ENCODE data around the gene TAF4. TPM values are rescaled to one million over a fixed set of nuclear protein-coding genes. Genes with fewer than 3 reads are reported as not detected.

TAF4 gene
- total RNA-seq, 1 experiment from 2014 or later: 94.9 TPM

- no peak overlapping the region for H3K27ac Mint-ChIP-seq (ENCODE audit: unreplicated experiment)
- H3K27me3 ChIP-seq (replicated peaks; ENCODE audit: control insufficient read depth, insufficient read depth, low read length): no peaks in the 10 kb centered on the region
- H3K36me3 Mint-ChIP-seq (ENCODE audit: insufficient read depth, unreplicated experiment): peaks cover 62% of the 10 kb centered on the region
- peaks cover 4% of the 10 kb centered on the region; the same call in 1 of the 2 replicates for H3K36me3 ChIP-seq (ENCODE audit: control insufficient read depth, insufficient read depth, low read length)
- intact Hi-C loops (cut with micrococcal nuclease; ENCODE audit: unreplicated experiment): no loop called here
- DNase-seq: no peak
- no peaks in the 10 kb centered on the region for H3K4me1 Mint-ChIP-seq (ENCODE audit: low read depth, unreplicated experiment)
- no peak overlapping the region for H3K4me3 ChIP-seq (ENCODE audit: low read depth, low read length)
- ChIA-PET POLR2A (no interaction called here), CTCF (no interaction called here)
- no peaks in the 10 kb centered on the region for H3K9me3 Mint-ChIP-seq (ENCODE audit: unreplicated experiment)
- no peaks in the 10 kb centered on the region for H3K9me3 ChIP-seq
- no peak for TF ChIP-seq CTCF (IDR thresholded peaks at IDR 0.05; ENCODE audit: insufficient read depth in 1 of 2, low read depth in 1 of 2, low read length in 1 of 2, severe bottlenecking in 1 of 2, unreplicated experiment in 1 of 2)
- no peaks in the 10 kb centered on the region for H3K27me3 Mint-ChIP-seq (ENCODE audit: insufficient read depth, unreplicated experiment)
- no TSS peak for BruUV-seq (replicated peaks)
- no peak overlapping the region for H3K4me3 Mint-ChIP-seq (ENCODE audit: unreplicated experiment)
- H3K4me1 ChIP-seq: no peaks in the 10 kb centered on the region
These were observed 85.7 kb downstream of the TAF4 start for GRCh38 chr20:61979701-61980635.

GRCh38 chr20:61979090-61979489 is 86.6 kb downstream of the TAF4 start:
- no peaks in the 10 kb centered on the region for H3K4me1 ChIP-seq
- no peak for DNase-seq
- intact Hi-C loops (cut with micrococcal nuclease; ENCODE audit: unreplicated experiment): no loop called here
- H3K9me3 Mint-ChIP-seq (ENCODE audit: unreplicated experiment): no peaks in the 10 kb centered on the region
- no TSS peak for BruUV-seq (replicated peaks)
- H3K4me1 Mint-ChIP-seq (ENCODE audit: low read depth, unreplicated experiment): no peaks in the 10 kb centered on the region
- H3K27me3 ChIP-seq (replicated peaks; ENCODE audit: control insufficient read depth, insufficient read depth, low read length): no peaks in the 10 kb centered on the region
- H3K4me3 Mint-ChIP-seq (ENCODE audit: unreplicated experiment): no peak overlapping the region
- TF ChIP-seq CTCF (IDR thresholded peaks at IDR 0.05; ENCODE audit: insufficient read depth in 1 of 2, low read depth in 1 of 2, low read length in 1 of 2, severe bottlenecking in 1 of 2, unreplicated experiment in 1 of 2): no peak
- no peaks in the 10 kb centered on the region for H3K9me3 ChIP-seq
- ChIA-PET POLR2A (no interaction called here), CTCF (no interaction called here)
- H3K27ac Mint-ChIP-seq (ENCODE audit: unreplicated experiment): no peak overlapping the region
- no peaks in the 10 kb centered on the region for H3K27me3 Mint-ChIP-seq (ENCODE audit: insufficient read depth, unreplicated experiment)
- peaks cover 5% of the 10 kb centered on the region; the same call in 1 of the 2 replicates for H3K36me3 ChIP-seq (ENCODE audit: control insufficient read depth, insufficient read depth, low read length)
- H3K36me3 Mint-ChIP-seq (ENCODE audit: insufficient read depth, unreplicated experiment): peaks cover 61% of the 10 kb centered on the region
- H3K4me3 ChIP-seq (ENCODE audit: low read depth, low read length): no peak overlapping the region

GRCh38 chr20:61978491-61978890 is 87.2 kb downstream of the TAF4 start:
- H3K27me3 ChIP-seq (replicated peaks; ENCODE audit: control insufficient read depth, insufficient read depth, low read length): no peaks in the 10 kb centered on the region
- no peak overlapping the region for H3K4me3 Mint-ChIP-seq (ENCODE audit: unreplicated experiment)
- no peaks in the 10 kb centered on the region for H3K4me1 ChIP-seq
- DNase-seq: no peak
- H3K4me1 Mint-ChIP-seq (ENCODE audit: low read depth, unreplicated experiment): no peaks in the 10 kb centered on the region
- no TSS peak for BruUV-seq (replicated peaks)
- H3K27me3 Mint-ChIP-seq (ENCODE audit: insufficient read depth, unreplicated experiment): no peaks in the 10 kb centered on the region
- no peaks in the 10 kb centered on the region for H3K9me3 Mint-ChIP-seq (ENCODE audit: unreplicated experiment)
- CTCF ChIA-PET: no interaction called here
- intact Hi-C loops (cut with micrococcal nuclease; ENCODE audit: unreplicated experiment): no loop called here
- peaks cover 61% of the 10 kb centered on the region for H3K36me3 Mint-ChIP-seq (ENCODE audit: insufficient read depth, unreplicated experiment)
- H3K36me3 ChIP-seq (ENCODE audit: control insufficient read depth, insufficient read depth, low read length): peaks cover 4% of the 10 kb centered on the region; the same call in 1 of the 2 replicates
- no peak overlapping the region for H3K27ac Mint-ChIP-seq (ENCODE audit: unreplicated experiment)
- no peaks in the 10 kb centered on the region for H3K9me3 ChIP-seq
- no peak overlapping the region for H3K4me3 ChIP-seq (ENCODE audit: low read depth, low read length)
- TF ChIP-seq CTCF (IDR thresholded peaks at IDR 0.05; ENCODE audit: insufficient read depth in 1 of 2, low read depth in 1 of 2, low read length in 1 of 2, severe bottlenecking in 1 of 2, unreplicated experiment in 1 of 2): no peak
- POLR2A ChIA-PET: no interaction called here
